HG02840 (cell line): ENCODE data around the gene KIAA0319L.
"Not testable (repeated sequence)": the region's sequence is repeated elsewhere in the genome, so short reads cannot be mapped to it uniquely, and the experiment has no call there.

Experiments
- ATAC-seq: cut with Tn5 transposase; IDR thresholded peaks from one replicate; pipeline ENCODE4 v1.9.1; 2021; ENCODE audit warnings: mild to moderate bottlenecking, moderate library complexity, moderate number of reproducible peaks; ENCODE audit not compliant: unreplicated experiment, low FRiP score

The KIAA0319L gene

DNA sequence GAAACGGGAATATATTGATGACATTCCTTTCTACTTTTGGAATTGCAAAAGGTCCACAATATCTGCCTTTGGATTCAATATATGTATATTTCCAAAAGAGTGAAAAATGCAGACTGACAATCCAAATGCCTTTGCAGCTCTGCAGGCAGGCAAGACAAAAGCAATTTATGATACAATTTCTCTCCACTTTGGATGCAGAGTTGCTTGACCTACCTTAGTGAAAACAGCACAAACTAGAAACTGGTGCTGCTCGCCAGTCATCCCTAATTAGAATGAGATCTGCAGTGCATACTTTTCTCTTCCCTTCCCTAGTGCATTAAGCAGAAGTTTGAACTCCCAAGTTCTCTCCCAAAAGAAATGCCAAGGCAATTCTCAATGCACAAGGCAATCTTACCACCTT lies 56.8 kb downstream of the KIAA0319L start:
- no peak for ATAC-seq

DNA sequence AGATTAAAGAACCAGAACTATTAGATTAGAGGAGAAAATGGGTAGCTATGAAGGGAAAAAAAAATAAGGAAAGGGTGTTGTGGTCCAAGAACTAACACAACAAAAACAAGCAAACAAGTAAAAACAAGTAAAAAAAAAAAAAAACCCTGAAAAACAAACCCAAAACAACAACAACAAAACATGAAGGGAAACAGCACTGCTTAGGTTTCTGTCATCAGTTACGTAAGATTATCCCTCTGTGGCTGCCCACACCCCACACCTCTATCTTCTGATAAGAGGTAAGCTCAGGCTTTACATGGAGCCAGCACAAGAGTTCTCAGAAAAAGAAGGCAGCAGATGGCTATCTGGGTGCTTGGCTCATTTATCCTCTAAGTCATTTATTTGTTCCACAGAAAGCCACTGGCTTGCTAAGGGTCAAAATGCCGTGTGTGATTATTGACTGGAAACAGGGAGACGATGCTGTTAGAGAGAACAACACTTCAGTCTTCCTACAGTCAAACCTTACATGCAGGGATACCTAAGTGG lies 57.5 kb downstream of the KIAA0319L start:
- no peak for ATAC-seq

DNA sequence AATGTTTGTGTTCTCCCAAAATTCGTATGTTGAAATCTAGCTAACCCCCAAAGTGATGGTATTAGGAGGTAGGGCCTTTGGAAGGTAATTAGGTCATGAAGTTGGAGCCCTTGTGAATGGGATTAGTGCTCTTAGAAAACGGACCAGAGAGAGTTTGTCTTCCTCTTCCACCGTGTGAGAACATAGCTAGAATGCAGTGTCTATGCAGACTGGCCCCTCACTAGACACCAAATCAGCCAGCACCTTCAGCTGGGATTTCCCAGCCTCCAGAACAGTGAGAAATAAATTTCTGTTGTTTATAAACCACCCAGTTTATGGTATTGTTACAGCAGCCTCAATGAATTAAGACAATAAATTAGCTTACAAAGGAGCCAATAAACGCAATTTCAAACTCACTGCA lies 58.0 kb downstream of the KIAA0319L start:
- ATAC-seq, result no peak

DNA sequence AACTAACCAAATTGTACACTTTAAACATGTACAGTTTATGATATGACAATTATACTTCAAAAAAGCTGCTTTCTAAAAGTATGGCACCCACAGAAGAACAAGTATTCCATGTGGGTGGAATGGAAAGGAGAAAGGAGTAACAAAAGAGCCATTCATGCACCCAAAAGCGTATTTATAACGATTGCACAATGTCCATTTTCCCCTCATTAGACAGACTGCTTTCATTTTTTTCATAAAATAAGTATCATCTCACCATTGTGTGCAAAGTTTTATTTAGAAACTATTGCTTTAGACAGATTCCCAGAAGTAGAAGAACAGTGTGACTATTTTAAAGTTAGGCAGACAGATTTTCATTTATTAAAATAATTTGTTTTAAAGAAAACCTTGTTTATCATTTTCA lies 59.6 kb downstream of the KIAA0319L start:
- ATAC-seq, result no peak

DNA sequence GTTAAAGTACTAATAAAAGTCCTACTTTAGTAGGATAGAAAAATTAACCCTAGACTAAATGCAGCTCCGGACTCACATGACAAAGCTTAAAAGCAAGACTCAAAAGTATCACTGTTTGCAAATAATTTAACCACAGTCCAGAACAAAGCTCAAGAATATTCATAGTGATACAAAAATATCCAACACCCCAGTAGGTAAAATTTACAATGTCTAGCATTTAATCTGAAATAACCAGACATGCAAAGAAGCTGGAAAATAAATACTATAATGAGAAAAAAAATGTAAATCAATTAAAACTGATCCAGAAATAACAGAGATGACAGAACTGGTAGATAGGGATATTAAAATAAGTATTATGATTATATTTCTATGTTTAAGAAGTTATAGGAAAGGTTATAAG lies 67.0 kb downstream of the KIAA0319L start:
- ATAC-seq, result no peak

DNA sequence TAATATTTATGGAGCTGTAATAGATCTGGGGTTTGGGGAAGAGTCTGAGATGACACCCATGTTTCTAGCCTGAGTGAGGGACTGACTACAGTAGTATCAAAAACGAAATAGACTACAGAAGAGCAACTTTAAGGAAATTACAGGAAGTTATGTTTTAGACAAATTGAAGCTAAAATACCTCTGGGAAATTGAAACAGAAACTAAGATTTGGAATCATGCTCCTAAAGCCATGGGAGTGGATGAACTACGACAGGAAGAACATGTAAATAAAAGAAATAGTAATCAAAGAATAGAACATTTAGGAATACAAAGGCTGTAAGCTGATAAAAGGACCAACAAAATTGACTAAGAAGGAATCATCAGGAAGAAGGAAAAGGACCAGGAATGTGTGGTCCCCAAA lies 68.9 kb downstream of the KIAA0319L start:
- ATAC-seq, result no peak

DNA sequence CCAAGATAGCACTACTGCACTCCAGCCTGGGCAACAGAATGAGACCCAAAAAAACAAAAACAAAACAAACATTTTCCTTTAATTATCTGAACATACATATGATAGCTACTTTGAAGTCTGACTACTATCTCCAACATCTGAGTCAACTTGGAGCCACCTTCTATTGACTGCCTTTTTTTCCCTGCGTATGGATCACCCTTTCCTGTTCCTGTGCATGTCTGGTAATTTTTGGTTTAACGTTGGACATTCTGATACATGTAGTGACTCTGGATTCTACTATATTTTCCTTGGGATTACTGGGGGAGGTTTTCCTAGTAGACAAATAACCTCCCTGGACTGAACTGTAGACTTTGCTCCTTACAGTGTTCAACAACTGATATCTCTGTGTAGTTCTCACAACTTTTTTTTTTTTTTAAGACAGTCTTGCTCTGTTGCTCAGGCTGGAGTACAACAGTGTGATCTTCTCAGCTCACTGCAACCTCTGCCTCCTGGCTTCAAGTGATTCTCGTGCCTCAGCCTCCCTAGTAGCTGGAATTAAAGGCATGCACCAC lies 70.3 kb downstream of the KIAA0319L start:
- no peak for ATAC-seq

DNA sequence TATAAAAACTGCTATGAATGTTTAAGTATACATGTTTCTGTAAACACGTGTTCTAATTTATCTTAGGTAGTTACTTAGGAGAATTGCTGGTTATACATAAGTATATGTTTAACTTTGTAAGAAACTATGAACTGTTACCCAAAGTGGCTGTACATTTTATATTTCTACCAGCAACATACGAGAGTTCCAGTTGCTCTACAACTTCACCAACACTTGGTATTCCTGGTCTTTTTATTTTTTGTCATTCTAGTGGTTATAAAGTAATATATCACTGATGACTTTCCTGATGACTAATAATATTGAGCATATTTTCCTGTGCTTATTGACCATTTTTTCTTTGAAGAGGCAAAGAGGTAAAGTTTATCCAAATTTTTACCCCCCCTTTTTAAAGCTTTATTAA lies 76.0 kb downstream of the KIAA0319L start:
- no peak for ATAC-seq

DNA sequence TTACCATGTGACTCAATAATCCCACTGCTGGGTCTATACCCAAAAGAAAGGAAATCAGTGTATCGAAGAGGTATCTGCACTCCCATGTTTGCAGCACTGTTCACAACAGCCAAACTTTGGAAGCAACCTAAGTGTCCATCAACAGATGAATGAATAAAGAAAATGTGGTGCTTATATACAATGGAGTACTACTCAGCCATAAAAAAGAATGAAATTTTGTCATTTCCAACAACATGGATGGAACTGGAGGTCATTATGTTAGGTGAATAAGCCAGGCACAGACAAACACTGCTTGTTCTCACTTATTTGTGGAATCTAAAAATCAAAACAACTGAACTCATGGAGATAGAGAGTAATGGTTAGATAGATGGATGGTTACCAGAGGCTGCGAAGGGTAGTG lies 79.3 kb downstream of the KIAA0319L start:
- ATAC-seq, result no peak

DNA sequence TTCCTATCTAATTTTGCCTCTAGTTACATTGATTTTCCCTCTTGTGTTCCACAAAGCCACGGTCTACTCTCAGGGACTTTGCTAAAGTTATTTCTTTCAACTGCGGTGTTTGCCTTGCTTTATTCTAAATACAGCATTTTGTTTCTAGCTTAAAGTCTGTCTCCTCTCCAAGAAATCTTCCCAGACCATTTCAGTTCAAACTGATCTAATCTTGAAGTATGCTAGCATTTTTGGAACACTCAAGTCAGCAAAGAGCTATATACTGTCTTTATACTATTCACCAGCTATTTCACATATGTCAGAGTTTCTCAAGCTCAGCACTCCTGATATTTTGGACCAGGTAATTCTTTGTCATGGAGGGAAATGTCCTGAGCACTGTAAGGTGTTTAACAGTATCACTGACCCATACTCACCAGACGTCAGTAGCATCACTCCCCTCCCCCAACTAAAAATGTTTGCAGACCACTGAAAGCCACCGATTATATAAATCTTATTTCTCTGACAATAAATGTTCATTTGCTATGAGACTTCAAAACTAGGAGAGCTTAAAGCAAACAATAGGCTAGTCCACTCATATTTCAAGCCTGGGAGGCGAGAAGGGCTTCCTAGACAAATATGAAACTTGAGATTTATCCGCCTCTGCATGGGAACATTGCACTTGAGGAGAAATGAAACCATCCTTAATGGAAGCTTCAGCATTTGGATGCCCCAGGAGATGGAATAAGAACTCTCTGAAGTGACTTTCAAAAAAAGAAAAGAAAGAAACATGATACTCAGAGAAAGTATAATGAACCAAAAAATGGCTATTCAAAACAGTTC lies 81.1 kb downstream of the KIAA0319L start:
- ATAC-seq, result no peak

DNA sequence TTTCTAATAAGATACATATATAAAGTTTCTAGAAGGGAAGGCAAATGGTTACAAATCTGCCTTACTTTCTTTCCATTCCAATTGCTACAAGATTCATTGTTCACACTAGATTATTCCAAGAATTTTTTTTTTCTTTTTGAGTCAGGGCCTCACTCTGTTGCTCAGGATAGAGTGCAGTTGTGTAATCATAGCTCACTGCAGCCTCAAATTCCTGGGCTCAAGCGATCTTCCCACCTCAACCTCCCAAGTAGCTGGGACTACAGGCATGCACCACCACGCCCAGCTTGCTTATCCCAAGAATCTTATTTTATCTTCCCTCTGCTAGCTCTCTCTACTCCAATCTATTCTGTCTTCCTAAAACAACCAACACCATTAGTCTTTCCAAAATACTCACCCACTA lies 81.8 kb downstream of the KIAA0319L start:
- ATAC-seq, result no peak

DNA sequence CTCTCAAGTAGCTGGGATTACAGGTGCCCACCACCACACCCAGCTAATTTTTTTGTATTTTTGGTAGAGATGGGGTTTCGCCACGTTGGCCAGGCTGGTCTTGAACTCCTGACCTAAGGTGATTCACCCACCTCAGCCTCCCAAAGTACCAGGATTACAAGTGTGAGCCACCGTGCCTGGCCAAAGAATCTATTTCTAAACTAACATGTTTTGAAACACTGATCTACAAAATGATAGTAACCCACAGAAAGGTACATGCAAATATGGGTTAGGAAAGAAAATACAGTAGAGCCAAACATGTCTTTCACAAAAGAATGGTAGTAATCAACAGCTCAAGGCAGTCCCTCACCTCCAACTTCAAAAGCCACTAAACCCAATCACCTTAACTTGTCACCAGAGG lies 84.0 kb downstream of the KIAA0319L start:
- ATAC-seq, result not testable (repeated sequence)

DNA sequence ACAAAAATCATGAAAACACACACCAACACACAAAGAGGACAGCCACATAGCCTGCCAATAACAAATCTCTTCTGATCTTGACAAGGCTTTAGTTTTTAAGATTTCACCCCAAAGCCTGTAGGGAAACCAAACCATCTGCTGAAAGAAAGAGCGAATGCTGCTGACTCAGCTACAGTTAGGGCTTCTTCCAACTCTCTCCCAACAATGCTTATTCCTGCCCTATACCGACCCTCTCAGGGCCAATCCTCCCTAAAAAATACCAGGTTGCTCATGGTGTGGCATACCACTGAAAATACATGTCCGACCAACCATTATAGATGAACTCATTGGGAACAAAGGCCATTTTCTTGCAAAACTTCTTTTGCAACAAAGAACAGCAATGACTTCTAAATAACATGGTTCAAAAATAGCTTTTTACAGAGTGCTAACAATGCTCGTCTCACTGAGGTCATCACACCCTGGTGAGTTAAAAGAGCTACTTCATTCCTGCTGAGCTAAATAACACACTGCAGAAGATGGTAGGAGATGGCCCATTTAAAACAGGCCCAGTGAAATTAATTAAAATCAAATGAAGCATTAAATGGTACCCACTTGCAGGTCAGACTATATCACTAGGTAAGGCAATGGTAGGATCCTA lies 86.1 kb downstream of the KIAA0319L start:
- ATAC-seq, result no peak

DNA sequence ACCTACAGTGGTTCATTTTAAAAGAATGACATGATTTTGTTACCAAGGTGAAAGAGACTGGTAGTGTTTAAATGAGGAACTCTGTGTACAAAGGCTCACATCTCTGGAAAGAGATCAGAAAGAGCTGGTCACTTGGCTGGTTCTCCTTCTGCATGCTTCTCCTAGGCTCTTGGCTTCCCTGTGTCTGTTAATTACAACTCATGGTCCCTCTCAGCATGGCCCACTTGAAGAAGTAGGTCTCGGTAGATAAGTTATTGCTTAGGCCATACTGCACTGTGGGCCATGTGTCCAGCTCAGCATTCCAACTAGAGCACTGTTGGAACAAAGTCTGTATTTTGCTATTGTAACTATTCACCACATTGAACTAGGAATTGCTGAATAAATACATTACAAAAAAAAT lies 91.1 kb downstream of the KIAA0319L start:
- ATAC-seq, result no peak

DNA sequence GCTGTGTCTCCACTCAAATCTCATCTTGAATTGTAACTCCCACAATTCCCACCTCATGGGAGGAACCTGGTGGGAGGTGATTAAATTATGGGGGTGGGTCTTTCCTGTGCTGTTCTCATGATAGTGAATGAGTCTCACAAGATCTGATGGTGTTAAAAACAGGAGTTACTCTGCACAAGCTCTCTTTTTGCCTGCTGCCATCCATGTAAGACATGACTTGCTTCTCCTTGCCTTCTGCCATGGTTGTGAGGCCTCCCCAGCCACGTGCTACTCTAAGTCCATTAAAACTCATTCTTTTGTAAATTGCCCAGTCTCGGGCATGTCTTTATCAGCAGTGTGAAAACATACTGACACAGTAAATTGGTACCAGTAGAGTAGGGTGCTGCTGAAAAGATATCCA lies 93.5 kb downstream of the KIAA0319L start:
- not testable (repeated sequence) for ATAC-seq

DNA sequence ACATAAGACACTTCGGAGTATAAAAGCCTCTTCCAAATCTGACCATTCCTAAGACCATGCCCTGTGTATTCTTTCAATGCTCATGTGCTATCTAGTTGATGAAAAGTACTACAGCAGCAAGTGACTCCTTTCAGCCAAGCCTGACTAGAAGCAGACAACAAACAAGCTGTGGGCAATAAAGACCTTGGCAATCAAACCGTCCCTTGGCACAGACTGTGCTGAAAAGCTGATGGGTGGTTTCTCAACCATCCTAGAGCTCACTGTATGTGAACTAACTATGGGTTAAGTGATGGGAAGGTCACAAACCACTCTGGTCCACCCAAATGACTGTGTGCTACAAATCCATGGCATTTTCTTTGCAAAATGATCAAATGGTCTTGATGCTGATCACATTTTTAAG lies 94.0 kb downstream of the KIAA0319L start:
- no peak for ATAC-seq

DNA sequence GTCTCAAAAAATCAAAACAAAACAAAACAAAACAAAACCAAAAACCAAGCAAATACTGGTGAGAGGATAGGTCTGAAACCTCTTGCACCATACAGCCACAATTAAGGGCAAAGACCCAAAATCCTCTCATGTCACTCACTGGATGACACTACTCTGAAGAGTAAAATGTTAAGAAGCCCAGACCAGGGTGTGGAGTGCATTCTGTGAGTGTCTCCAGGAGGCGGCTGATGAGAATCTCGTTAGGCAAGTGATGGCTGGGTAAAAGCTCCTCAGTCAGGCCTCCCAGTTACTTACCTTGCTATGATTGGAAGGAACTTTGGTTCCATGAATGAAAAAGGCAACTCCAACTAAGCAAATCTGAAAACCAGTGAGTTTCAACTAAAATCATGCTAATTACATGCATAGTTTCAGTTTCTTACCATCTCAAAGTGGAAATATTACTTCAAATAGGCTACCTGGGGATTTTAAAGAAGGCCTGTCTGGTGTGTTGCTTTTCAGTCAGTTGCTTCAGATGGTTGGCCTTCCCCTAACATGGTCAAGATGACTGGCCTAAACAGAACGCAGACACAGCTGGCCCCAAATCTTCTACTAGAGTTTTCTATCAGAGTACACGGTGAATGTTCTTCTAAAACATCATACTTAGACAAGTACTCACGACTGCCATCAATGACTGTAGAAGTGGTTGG lies 95.1 kb downstream of the KIAA0319L start:
- ATAC-seq, result no peak

DNA sequence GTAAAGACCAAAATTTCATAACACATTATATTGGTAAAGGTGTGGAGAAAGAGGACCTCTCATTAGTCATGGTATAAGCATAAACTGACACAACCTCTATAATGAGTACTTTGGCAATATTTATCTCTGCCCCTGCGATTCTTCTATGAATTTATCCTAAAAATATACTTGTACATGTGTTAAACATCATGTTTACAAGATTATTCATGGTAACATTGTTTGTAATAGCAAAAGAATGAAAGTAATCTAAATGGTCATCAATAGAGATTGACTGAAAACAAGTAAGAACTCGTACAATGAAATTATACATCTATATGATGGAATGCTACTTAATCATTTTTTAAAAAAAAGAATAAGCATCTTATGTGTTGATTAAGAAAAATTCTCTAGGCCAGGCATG lies 96.4 kb downstream of the KIAA0319L start:
- ATAC-seq, result no peak

DNA sequence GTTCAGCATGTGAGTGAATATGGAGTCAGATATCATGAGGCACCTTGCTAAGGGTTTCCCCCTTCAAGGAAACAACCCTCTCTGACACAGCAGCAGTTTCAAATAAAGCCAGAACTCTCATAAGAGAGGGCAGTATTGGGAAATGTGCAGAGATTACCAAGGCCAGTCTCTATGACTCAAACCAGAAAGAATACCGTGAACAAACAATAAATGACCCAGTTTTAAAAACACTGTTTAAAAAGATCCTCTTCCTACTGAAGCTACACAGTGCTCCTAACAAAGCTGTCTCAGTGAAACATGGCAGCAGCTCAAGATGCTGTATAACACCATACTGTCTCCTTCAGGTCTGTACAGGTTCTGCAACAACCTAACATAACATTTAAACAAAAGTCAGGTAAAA lies 102.6 kb downstream of the KIAA0319L start:
- no peak for ATAC-seq

DNA sequence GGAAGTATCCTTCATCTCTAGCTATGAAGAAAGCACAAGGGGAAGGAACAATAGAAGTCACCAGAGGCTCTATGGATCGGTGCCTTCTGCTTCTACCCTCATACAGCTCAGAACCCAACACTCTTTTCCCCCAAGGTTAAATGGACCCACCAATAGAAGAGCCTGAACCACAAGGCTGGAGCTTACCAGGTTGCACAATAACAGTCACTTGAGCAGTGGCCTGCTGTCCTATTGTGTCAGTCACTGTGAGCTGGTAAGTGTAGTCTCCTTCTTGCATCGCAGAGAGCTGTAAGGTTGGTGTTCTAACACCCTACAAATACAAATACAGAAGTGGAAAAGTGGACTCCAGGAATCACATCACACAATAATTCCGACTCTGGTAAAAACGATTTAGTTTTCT lies 103.0 kb downstream of the KIAA0319L start:
- ATAC-seq, result no peak

DNA sequence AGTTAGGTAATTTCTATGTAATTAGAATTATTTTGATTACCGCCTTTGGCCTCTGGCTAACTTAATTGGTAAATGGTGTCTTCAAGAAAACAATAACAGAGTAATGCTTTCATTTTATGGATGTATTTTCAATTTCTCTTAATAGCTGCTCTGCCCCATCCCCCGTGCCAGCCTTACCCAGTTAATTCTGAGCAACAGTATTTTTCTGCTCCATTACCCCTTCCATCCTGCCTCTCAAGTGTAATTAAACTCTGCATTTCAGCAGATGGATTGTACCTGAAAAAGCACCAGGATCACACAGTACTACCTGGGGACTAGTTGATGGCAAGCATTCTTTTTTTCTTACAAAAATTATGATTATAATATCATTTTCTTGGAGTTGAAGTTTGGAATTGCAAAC lies 104.2 kb downstream of the KIAA0319L start:
- no peak for ATAC-seq
